Ishikawa (cell line): ENCODE measurements around the gene RAPSN.

Experiments
- CEBPB ChIP-seq: IDR thresholded peaks from 2 replicates; pipeline ENCODE4 v1.6.1; 2012
- CREB1 ChIP-seq: IDR thresholded peaks from 2 replicates; pipeline ENCODE4 v1.6.1; 2012; ENCODE audit warnings: low read depth
- EP300 ChIP-seq: IDR thresholded peaks from 2 replicates; pipeline ENCODE4 v1.6.1; 2012; ENCODE audit warnings: borderline replicate concordance
- RAD21 ChIP-seq: IDR thresholded peaks from 2 replicates; pipeline ENCODE4 v1.6.1; 2012; ENCODE audit warnings: low read depth
- TEAD4 ChIP-seq: IDR thresholded peaks from 2 replicates; pipeline ENCODE4 v1.6.1; 2012
- YY1 ChIP-seq: IDR thresholded peaks from 2 replicates; pipeline ENCODE4 v1.6.1; 2012; ENCODE audit warnings: low read depth
- TF ChIP-seq, protein P1 (sequence below): IDR thresholded peaks from 2 replicates; pipeline ENCODE4 v1.6.1; 2012
- TF ChIP-seq, protein P2 (sequence below): IDR thresholded peaks from 2 replicates; pipeline ENCODE4 v1.6.1; 2012; ENCODE audit warnings: low read depth, mild to moderate bottlenecking
- TF ChIP-seq, protein P3 (sequence below): IDR thresholded peaks from 2 replicates; pipeline ENCODE4 v1.6.1; 2012

DNA sequence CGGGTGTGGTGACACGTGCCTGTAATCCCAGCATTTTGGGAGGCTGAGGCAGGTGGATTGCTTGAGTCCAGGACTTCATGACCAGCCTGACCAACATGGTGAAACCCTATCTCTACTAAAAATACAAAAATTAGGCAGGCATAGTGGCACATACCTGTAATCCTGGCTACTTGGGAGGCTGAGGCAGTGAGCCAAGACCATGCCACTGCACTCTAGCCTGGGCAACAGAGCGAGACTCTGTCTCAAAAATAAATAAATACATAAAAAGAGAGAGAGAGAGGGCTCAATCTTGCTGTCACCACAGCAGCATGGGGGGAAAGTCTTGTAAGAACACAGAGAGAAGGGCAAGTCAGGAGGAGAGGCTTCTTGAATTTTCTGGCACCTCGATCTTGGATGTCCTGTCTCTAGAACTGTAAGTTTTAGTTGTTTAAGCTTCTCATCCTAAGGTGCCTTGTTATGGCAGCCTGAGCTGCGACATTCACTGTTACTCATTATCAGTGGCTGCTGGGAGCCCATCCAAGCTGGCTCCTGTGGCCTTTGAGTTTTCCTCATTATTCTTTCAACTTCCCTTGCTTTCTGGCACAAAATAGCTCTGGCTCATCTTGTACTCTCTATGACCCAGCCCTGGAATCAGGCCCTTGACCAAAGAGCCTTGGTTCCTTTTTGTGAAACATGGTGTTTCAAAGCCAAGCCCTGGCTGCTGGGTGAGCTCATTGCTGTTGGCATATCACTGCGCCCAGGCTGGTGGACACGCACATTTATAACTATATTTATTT is 14.7 kb downstream of the RAPSN start:
- no peak for TF ChIP-seq CEBPB
- TF ChIP-seq, protein P1, sequence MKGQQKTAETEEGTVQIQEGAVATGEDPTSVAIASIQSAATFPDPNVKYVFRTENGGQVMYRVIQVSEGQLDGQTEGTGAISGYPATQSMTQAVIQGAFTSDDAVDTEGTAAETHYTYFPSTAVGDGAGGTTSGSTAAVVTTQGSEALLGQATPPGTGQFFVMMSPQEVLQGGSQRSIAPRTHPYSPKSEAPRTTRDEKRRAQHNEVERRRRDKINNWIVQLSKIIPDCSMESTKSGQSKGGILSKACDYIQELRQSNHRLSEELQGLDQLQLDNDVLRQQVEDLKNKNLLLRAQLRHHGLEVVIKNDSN: no peak
- TF ChIP-seq EP300: no peak
- no peak for TF ChIP-seq RAD21
- TF ChIP-seq, protein P2, sequence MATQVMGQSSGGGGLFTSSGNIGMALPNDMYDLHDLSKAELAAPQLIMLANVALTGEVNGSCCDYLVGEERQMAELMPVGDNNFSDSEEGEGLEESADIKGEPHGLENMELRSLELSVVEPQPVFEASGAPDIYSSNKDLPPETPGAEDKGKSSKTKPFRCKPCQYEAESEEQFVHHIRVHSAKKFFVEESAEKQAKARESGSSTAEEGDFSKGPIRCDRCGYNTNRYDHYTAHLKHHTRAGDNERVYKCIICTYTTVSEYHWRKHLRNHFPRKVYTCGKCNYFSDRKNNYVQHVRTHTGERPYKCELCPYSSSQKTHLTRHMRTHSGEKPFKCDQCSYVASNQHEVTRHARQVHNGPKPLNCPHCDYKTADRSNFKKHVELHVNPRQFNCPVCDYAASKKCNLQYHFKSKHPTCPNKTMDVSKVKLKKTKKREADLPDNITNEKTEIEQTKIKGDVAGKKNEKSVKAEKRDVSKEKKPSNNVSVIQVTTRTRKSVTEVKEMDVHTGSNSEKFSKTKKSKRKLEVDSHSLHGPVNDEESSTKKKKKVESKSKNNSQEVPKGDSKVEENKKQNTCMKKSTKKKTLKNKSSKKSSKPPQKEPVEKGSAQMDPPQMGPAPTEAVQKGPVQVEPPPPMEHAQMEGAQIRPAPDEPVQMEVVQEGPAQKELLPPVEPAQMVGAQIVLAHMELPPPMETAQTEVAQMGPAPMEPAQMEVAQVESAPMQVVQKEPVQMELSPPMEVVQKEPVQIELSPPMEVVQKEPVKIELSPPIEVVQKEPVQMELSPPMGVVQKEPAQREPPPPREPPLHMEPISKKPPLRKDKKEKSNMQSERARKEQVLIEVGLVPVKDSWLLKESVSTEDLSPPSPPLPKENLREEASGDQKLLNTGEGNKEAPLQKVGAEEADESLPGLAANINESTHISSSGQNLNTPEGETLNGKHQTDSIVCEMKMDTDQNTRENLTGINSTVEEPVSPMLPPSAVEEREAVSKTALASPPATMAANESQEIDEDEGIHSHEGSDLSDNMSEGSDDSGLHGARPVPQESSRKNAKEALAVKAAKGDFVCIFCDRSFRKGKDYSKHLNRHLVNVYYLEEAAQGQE: no peak
- no peak for TF ChIP-seq TEAD4
- TF ChIP-seq CREB1: no peak
- TF ChIP-seq, protein P3, sequence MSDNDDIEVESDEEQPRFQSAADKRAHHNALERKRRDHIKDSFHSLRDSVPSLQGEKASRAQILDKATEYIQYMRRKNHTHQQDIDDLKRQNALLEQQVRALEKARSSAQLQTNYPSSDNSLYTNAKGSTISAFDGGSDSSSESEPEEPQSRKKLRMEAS: no peak
- TF ChIP-seq YY1: no peak
